ENCODE measurements around the gene SEMA4B.
"Not testable (repeated sequence)": the region's sequence is repeated elsewhere in the genome, so short reads cannot be mapped to it uniquely, and the experiment has no call there.

Gene SEMA4B

GRCh38 chr15:90178468-90179435, 22.4 kb upstream of the SEMA4B start:
- no peak for DNase-seq (ENCODE audit: low read depth in 2 of 2)

- DNase-seq (ENCODE audit: low read depth in 2 of 2): no peak
Observed at GRCh38 chr15:90181776-90182175, 19.4 kb upstream of the SEMA4B start.

- no peak for DNase-seq (ENCODE audit: low read depth in 2 of 2)
Observed at GRCh38 chr15:90184119-90184785, 16.9 kb upstream of the SEMA4B start.

GRCh38 chr15:90184786-90185704, 16.1 kb upstream of the SEMA4B start:
- DNase-seq (ENCODE audit: low read depth in 2 of 2): no peak

GRCh38 chr15:90187257-90187868, 13.8 kb upstream of the SEMA4B start:
- DNase-seq (ENCODE audit: low read depth in 2 of 2): no peak

- not testable (repeated sequence) for DNase-seq (ENCODE audit: low read depth in 2 of 2)
Observed at GRCh38 chr15:90188065-90188464, 13.1 kb upstream of the SEMA4B start.

GRCh38 chr15:90188914-90189748, 12.0 kb upstream of the SEMA4B start:
- no peak for DNase-seq (ENCODE audit: low read depth in 2 of 2)

- DNase-seq (ENCODE audit: low read depth in 2 of 2): no peak
Observed at GRCh38 chr15:90189781-90190467, 11.2 kb upstream of the SEMA4B start.

- DNase-seq (ENCODE audit: low read depth in 2 of 2): no peak
Observed at GRCh38 chr15:90190606-90191343, 10.4 kb upstream of the SEMA4B start.

GRCh38 chr15:90191344-90191687, 9.8 kb upstream of the SEMA4B start:
- no peak for DNase-seq (ENCODE audit: low read depth in 2 of 2)

- no peak for DNase-seq (ENCODE audit: low read depth in 2 of 2)
Observed at GRCh38 chr15:90191794-90192509, 9.2 kb upstream of the SEMA4B start.

GRCh38 chr15:90192961-90193786, 8.0 kb upstream of the SEMA4B start:
- DNase-seq (ENCODE audit: low read depth in 2 of 2): no peak

- no peak for DNase-seq (ENCODE audit: low read depth in 2 of 2)
Observed at GRCh38 chr15:90194655-90195054, 6.5 kb upstream of the SEMA4B start.

- DNase-seq (ENCODE audit: low read depth in 2 of 2): no peak
Observed at GRCh38 chr15:90200534-90201129, 498 bp upstream of the SEMA4B start.

- DNase-seq (ENCODE audit: low read depth in 2 of 2): no peak
Observed at GRCh38 chr15:90201944-90202375, 830 bp downstream of the SEMA4B start.

- no peak for DNase-seq (ENCODE audit: low read depth in 2 of 2)
Observed at GRCh38 chr15:90202929-90203328, 1.8 kb downstream of the SEMA4B start.

GRCh38 chr15:90203473-90203872, 2.3 kb downstream of the SEMA4B start:
- DNase-seq (ENCODE audit: low read depth in 2 of 2): no peak

All from stimulated activated CD8-positive, alpha-beta memory T cell treated with anti-CD3 and anti-CD28 coated beads, Interleukin-15, amount 100 ng/mL, for 4 hours (primary cell).